DND-41 (cell line): ENCODE results near the gene NUP50.

Experiments used
- ATAC-seq: fragments of 200-7000 bp; cut with Tn5 transposase; 3 replicates; pipeline ENCODE4 v1.9.1; 2021; ENCODE audit warnings: low read depth; ENCODE audit not compliant: insufficient read depth
- DNase-seq: peaks from one replicate; pipeline ENCODE4 v3.0.0-alpha.2; 2020
- H2AFZ ChIP-seq: 2 replicates; pipeline ENCODE4 v1.6.0; 2012; ENCODE audit warnings: low read depth, low read length
- H3K27ac ChIP-seq: 2 replicates; pipeline ENCODE4 v1.5.1; 2012; ENCODE audit warnings: low read length, inconsistent platforms
- H3K27me3 ChIP-seq: fragments of 200-600 bp; sonication (generic); 2 replicates; pipeline ENCODE4 v1.6.0; 2012; ENCODE audit warnings: low read length, mild to moderate bottlenecking, inconsistent platforms; ENCODE audit not compliant: insufficient read depth, poor library complexity
- H3K36me3 ChIP-seq: 2 replicates; pipeline ENCODE4 v1.5.1; 2012; ENCODE audit warnings: low read length, inconsistent platforms; ENCODE audit not compliant: insufficient read depth
- H3K4me1 ChIP-seq: 2 replicates; pipeline ENCODE4 v1.5.1; 2012; ENCODE audit warnings: mild to moderate bottlenecking, low read length; ENCODE audit not compliant: insufficient read depth
- H3K4me2 ChIP-seq: 2 replicates; pipeline ENCODE4 v1.6.0; 2012; ENCODE audit warnings: mild to moderate bottlenecking, moderate library complexity, low read length, inconsistent platforms; ENCODE audit not compliant: insufficient read depth
- H3K4me3 ChIP-seq, 2 experiments: fragments of 200-600 bp in 1 of 2; shearing (Covaris generic) in 1 of 2; 2 replicates each; pipeline ENCODE4 v1.5.1; 2012 to 2016; ENCODE audit warnings: inconsistent platforms in 2 of 2, low read length in 2 of 2, mild to moderate bottlenecking in 2 of 2, low read depth in 1 of 2, moderate library complexity in 1 of 2
- H3K79me2 ChIP-seq: 2 replicates; pipeline ENCODE4 v1.6.0; 2012; ENCODE audit warnings: low read length, inconsistent platforms; ENCODE audit not compliant: insufficient read depth
- H3K9ac ChIP-seq: 2 replicates; pipeline ENCODE4 v1.6.0; 2012; ENCODE audit warnings: low read depth, mild to moderate bottlenecking, inconsistent platforms, low read length, moderate library complexity
- H3K9me3 ChIP-seq: 2 replicates; pipeline ENCODE4 v1.5.1; 2012; ENCODE audit warnings: low read length, moderate library complexity, mild to moderate bottlenecking, inconsistent platforms; ENCODE audit not compliant: insufficient read depth, severe bottlenecking
- H4K20me1 ChIP-seq: 2 replicates; pipeline ENCODE4 v1.6.0; 2012; ENCODE audit warnings: low read length; ENCODE audit not compliant: insufficient read depth
- CTCF ChIP-seq: IDR thresholded peaks from 2 replicates; pipeline ENCODE4 v1.5.1; 2012; ENCODE audit warnings: borderline replicate concordance, low read length, moderate library complexity, mild to moderate bottlenecking; ENCODE audit not compliant: poor library complexity, severe bottlenecking; ENCODE audit errors: extremely low read depth
- EZH2 ChIP-seq: IDR thresholded peaks from 3 replicates; pipeline ENCODE4 v1.6.1; 2012; ENCODE audit warnings: borderline replicate concordance, low read depth, mild to moderate bottlenecking, moderate library complexity, low read length, inconsistent platforms; ENCODE audit not compliant: severe bottlenecking

NUP50 gene

GRCh38 chr22:45159652-45160462 lies 3.9 kb upstream of the NUP50 start:
- peaks cover 73% of the 10 kb centered on the region for H3K79me2 ChIP-seq
- no peak overlapping the region for H3K4me3 ChIP-seq
- no peak overlapping the region for H3K9ac ChIP-seq
- H3K27ac ChIP-seq: peak overlapping the region; percentile 23; the same call in 1 of the 2 replicates
- peaks cover 34% of the 10 kb centered on the region for H3K4me1 ChIP-seq
- H4K20me1 ChIP-seq: peaks cover 32% of the 10 kb centered on the region; the same call in 1 of the 2 replicates
- no peaks in the 10 kb centered on the region for H3K27me3 ChIP-seq
- peaks cover 28% of the 10 kb centered on the region for H3K36me3 ChIP-seq
- H2AFZ ChIP-seq: no peak overlapping the region
- no peak overlapping the region for H3K4me2 ChIP-seq
- no peak for ATAC-seq
- no peak for TF ChIP-seq CTCF
- TF ChIP-seq EZH2: no peak
- H3K9me3 ChIP-seq: no peaks in the 10 kb centered on the region
- no peak for DNase-seq

- no peak for ATAC-seq
Measured at GRCh38 chr22:45162531-45162930, 1.2 kb upstream of the NUP50 start.

GRCh38 chr22:45163099-45163450 lies 650 bp upstream of the NUP50 start:
- H3K4me2 ChIP-seq: peak overlapping the region; percentile 76
- DNase-seq (peak; percentile 47), ATAC-seq (peak; percentile 25)
- peak overlapping the region; percentile 82 for H3K9ac ChIP-seq
- peaks cover 93% of the 10 kb centered on the region for H3K79me2 ChIP-seq
- peak overlapping the region; percentile 54 to 87; a peak in 3 of 4 replicates for H3K4me3 ChIP-seq
- TF ChIP-seq EZH2 (no peak), CTCF (no peak)
- H2AFZ ChIP-seq: peak overlapping the region; percentile 92
- no peaks in the 10 kb centered on the region for H3K27me3 ChIP-seq
- H3K36me3 ChIP-seq: peaks cover 29% of the 10 kb centered on the region
- H3K9me3 ChIP-seq: no peaks in the 10 kb centered on the region
- H4K20me1 ChIP-seq: peaks cover 40% of the 10 kb centered on the region
- peaks cover 60% of the 10 kb centered on the region for H3K4me1 ChIP-seq
- peak overlapping the region; percentile 90 for H3K27ac ChIP-seq

More at GRCh38 chr22:45162531-45162930, 1.2 kb upstream of the NUP50 start:
- no peak for DNase-seq
- peaks cover 29% of the 10 kb centered on the region for H3K36me3 ChIP-seq
- TF ChIP-seq EZH2 (no peak), CTCF (no peak)
- H3K9ac ChIP-seq: peak overlapping the region; percentile 82
- H3K9me3 ChIP-seq: no peaks in the 10 kb centered on the region
- H3K27ac ChIP-seq: peak overlapping the region; percentile 90
- no peaks in the 10 kb centered on the region for H3K27me3 ChIP-seq
- H4K20me1 ChIP-seq: peaks cover 42% of the 10 kb centered on the region
- no peak overlapping the region for H2AFZ ChIP-seq
- peaks cover 59% of the 10 kb centered on the region for H3K4me1 ChIP-seq
- H3K79me2 ChIP-seq: peaks cover 93% of the 10 kb centered on the region
- H3K4me3 ChIP-seq: peak overlapping the region; percentile 54 to 87; a peak in 3 of 4 replicates
- H3K4me2 ChIP-seq: peak overlapping the region; percentile 76
